ENCODE data around the gene SEL1L3. TPM values are rescaled to one million over a fixed set of nuclear protein-coding genes. Genes with fewer than 3 reads are reported as not detected.
A peak's percentile ranks its signal among the peaks of the same experiment; 100 is the strongest.

SEL1L3 gene
- polyA plus RNA-seq, 3 donors: 22.9 to 24.9 (median 23.1) TPM

DNA sequence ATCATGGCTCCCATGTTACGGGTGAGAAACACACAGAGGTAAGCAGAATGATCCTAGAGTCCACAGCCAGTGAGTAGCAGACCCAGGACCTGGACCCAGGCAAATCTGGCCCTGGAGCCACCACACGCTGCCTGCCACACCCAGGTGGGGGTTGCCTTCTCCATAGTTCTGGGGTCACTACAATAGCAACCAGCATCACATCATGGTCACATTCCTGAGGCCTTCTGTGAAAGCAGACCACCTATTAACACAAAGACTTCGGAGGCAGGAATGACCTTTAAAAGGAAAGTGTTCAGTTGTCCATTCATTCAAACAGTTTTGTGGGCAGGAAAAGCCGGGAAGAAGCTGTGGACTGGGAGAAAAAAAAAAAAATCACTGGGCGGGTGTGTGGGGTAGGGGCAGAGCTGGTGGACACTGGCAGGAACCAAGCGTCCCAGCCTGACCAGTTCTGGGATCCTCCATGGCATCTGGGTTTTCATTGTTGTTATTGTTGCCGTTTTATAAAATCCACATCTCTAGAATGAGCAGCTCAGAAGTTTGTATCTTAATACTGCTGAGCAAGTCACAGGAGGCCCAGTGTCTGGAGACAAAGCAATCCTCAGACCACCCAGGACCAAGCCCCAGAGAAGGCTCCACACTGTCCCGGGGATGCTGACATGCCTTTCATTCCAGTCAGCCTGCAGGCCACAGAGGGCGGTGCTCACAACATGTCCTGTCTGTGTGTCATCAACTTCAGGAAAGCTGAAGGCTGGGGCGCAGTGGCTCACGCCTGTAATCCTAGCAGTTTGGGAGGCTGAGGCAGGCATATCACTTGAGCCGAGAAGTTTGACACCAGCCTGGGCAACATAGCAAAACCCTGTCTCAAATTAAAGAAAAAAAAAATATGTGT is 67.0 kb downstream of the SEL1L3 start:
- DNase-seq (ENCODE audit: low read depth in 3 of 3, low spot score in 2 of 3): no peak

- DNase-seq (ENCODE audit: low read depth in 3 of 3, low spot score in 2 of 3): no peak
Measured at GRCh38 chr4:25795091-25795490, 67.7 kb downstream of the SEL1L3 start.

GRCh38 chr4:25792876-25793275 is 69.9 kb downstream of the SEL1L3 start:
- no peak for DNase-seq (ENCODE audit: low read depth in 3 of 3, low spot score in 2 of 3)

DNA sequence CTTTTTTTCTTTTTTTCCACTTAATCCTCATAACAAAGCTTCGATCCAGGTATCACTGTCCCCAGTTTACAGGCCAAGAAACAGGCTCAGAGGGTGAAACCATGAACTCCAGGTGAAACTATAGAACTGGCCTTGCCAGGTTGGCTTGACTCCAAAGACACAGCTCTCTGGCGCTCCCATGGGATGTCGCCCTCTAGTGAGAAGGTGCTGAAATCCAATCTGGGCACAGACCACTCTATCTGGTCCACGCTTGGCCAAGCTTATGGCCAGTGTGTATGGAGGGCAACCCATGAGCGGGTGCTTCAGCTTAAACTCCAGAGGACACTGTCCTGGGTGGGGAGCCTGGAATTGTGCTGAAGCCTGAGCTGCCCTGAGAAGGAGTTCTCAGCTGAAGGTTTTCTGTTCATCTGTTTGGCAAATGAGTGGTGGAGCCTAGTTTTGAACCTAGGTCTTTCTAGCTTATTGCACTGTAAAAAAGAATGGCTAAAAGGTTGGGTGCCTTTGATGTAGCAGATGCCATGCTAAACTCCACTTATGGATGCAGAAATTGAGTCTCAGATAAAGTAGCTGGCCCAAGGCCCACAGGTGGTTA is 70.5 kb downstream of the SEL1L3 start:
- DNase-seq (ENCODE audit: low read depth in 3 of 3, low spot score in 2 of 3): no peak

DNA sequence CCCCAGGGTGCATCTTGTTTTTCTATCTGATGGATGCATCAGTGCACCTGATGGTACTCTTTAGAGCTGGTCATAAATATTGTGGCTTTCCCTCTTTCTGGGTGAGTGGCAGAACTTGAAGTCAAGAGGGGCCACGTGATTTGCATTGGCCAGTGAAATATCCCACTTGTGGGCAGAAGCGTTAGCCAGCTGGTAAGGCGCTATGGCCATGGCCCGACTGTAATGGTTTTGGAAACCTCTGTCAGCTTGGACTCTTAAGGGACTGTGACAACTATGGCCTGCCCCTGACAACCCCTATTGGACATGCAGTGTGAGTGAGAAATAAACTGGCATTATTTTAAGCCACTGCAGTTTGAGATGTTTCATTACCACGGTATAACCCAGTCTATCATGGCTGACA is 72.8 kb downstream of the SEL1L3 start:
- DNase-seq (ENCODE audit: low read depth in 3 of 3, low spot score in 2 of 3): no peak

- DNase-seq (ENCODE audit: low read depth in 3 of 3, low spot score in 2 of 3): no peak
Measured at GRCh38 chr4:25788703-25789238, 74.0 kb downstream of the SEL1L3 start.

DNA sequence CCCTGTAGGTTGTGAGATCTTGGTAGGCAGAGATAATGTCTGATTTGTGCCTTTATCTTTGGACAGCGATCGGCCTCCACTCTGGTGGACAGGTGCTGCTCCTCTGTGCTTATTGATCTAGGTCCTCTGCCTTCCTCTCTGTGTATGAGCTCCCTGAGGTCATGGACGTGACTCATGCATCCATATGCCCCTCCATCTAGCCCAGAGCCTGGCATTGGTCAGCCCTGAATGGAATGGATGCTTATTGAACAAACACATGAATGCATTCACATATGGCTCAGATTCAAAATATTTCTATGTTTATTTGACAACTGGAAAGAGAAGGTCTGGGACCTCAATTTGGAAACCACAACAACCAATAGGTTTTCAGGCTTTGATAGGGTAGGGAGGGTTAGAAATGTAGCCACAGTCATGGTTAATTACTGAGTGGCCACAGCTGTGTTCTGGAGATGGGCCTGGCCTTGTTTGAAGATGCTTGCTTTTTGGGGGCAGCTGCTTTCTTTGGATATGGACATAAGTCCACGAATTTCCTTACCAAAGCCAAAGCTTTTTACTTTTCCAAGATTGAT is 76.2 kb downstream of the SEL1L3 start:
- DNase-seq (ENCODE audit: low read depth in 3 of 3, low spot score in 2 of 3): peak; percentile 46 to 56 (median 51)

- no peak for DNase-seq (ENCODE audit: low read depth in 3 of 3, low spot score in 2 of 3)
Measured at GRCh38 chr4:25783943-25784342, 78.8 kb downstream of the SEL1L3 start.

DNA sequence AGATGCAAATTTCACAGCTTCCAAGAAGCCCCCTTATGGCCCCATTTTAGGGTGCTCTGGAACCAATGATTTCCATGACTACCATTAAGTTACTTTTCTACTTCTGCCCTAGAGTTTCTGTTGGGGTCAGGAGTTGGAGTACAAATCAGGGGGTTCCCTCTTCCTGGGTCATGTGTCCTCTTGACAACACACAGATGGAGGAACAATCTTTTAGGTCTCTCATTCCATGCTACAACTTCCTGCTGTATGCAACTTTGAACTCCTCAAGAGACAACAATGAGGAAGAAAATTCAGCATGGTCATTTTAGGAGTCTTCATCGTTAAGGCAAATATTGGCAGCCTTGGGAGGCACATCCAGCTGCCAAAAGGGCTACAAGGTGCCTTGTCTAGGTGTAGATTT is 79.7 kb downstream of the SEL1L3 start:
- DNase-seq (ENCODE audit: low read depth in 3 of 3, low spot score in 2 of 3): no peak

DNA sequence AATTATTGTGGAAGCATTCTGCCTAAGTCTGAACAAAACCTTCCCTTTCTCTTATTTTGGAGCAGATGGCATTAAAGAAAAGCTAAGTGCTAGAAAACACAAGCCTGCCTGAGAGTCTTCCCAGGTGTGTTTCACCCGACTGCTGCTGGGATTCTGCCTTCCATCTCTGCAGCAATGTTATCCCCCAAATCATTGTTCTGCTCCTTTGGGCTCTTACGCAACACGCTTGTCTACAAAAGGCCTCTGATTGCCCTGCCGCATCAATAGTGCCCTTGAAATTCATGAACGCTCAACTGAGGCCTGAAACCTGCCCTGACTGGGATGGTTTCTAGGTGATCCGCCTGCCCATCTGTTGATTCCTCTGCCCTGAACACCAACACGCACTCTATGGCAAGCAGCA is 80.3 kb downstream of the SEL1L3 start:
- no peak for DNase-seq (ENCODE audit: low read depth in 3 of 3, low spot score in 2 of 3)

- no peak for DNase-seq (ENCODE audit: low read depth in 3 of 3, low spot score in 2 of 3)
Measured at GRCh38 chr4:25779021-25779420, 83.8 kb downstream of the SEL1L3 start.

- DNase-seq (ENCODE audit: low read depth in 3 of 3, low spot score in 2 of 3): no peak
Measured at GRCh38 chr4:25776795-25777194, 86.0 kb downstream of the SEL1L3 start.

- DNase-seq (ENCODE audit: low read depth in 3 of 3, low spot score in 2 of 3): no peak
Measured at GRCh38 chr4:25775166-25775565, 87.6 kb downstream of the SEL1L3 start.

- no peak for DNase-seq (ENCODE audit: low read depth in 3 of 3, low spot score in 2 of 3)
Measured at GRCh38 chr4:25773358-25773757, 89.4 kb downstream of the SEL1L3 start.

- no peak for DNase-seq (ENCODE audit: low read depth in 3 of 3, low spot score in 2 of 3)
Measured at GRCh38 chr4:25771672-25772071, 91.1 kb downstream of the SEL1L3 start.

DNA sequence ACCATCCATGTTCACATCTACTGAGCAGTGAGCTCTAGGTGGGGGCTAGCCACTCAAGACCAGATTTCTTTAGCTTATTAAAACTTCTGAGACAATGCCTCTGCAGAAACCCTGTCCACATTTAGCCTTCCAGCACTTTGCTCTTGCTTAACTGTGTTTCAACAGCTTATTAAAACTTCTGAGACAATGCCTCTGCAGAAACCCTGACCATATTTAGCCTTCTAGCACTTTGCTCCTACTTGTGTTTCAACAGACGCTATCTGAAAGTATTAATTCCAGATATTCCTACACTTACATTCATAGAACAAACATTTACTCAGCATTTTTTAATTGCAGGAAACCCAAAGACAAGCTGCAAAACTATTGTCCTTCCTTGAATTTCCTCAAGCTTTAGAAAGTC is 91.9 kb downstream of the SEL1L3 start:
- DNase-seq (ENCODE audit: low read depth in 3 of 3, low spot score in 2 of 3): no peak

GRCh38 chr4:25769251-25769650 is 93.5 kb downstream of the SEL1L3 start:
- no peak for DNase-seq (ENCODE audit: low read depth in 3 of 3, low spot score in 2 of 3)

- DNase-seq (ENCODE audit: low read depth in 3 of 3, low spot score in 2 of 3): peak in 2 of 3 donors; percentile 45 to 57
Measured at GRCh38 chr4:25767877-25768725, 94.7 kb downstream of the SEL1L3 start.

DNA sequence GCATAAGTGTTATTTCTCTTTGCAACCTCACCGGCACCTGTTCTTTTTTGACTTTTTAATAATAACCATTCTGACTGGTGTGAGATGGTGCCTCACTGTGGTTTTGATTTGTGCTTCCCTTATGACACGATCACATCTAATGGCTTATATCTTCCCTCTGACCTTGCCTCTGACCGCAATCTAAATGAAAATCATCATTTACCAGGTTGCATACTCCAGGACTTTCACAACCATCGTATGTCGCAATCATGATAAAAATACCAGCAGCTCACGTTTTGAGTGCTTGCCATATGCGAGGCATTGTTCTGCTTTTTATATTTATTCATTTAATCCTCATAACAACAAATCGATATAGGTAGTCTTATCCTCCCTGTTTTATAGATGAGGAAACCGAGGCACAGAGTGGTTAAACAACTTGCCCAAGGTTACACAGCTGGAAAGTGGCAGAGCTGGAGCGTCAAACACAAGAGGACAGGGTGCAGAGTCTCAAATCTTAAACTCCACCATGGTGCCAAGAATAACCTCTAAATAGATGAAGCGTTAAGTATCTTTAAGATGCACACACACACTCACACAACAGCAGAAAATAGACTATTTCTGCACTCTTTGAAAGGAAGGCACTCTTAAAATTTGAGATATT is 102.2 kb downstream of the SEL1L3 start:
- no peak for DNase-seq (ENCODE audit: low read depth in 3 of 3, low spot score in 2 of 3)

- no peak for DNase-seq (ENCODE audit: low read depth in 3 of 3, low spot score in 2 of 3)
Measured at GRCh38 chr4:25760048-25760447, 102.7 kb downstream of the SEL1L3 start.
